GM11168 (cell line): ENCODE results near the gene OTUD1.
"Not testable (repeated sequence)": the region's sequence is repeated elsewhere in the genome, so short reads cannot be mapped to it uniquely, and the experiment has no call there.

Experiments used
- in situ Hi-C: fragments of 300-500 bp; cut with MboI; formaldehyde crosslinking; loops from one replicate; pipeline ENCODE4 v1.12.0; 2022; ENCODE audit warnings: low sequenced_read_pairs; ENCODE audit not compliant: unreplicated experiment

OTUD1 gene, protein sequence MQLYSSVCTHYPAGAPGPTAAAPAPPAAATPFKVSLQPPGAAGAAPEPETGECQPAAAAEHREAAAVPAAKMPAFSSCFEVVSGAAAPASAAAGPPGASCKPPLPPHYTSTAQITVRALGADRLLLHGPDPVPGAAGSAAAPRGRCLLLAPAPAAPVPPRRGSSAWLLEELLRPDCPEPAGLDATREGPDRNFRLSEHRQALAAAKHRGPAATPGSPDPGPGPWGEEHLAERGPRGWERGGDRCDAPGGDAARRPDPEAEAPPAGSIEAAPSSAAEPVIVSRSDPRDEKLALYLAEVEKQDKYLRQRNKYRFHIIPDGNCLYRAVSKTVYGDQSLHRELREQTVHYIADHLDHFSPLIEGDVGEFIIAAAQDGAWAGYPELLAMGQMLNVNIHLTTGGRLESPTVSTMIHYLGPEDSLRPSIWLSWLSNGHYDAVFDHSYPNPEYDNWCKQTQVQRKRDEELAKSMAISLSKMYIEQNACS

DNA sequence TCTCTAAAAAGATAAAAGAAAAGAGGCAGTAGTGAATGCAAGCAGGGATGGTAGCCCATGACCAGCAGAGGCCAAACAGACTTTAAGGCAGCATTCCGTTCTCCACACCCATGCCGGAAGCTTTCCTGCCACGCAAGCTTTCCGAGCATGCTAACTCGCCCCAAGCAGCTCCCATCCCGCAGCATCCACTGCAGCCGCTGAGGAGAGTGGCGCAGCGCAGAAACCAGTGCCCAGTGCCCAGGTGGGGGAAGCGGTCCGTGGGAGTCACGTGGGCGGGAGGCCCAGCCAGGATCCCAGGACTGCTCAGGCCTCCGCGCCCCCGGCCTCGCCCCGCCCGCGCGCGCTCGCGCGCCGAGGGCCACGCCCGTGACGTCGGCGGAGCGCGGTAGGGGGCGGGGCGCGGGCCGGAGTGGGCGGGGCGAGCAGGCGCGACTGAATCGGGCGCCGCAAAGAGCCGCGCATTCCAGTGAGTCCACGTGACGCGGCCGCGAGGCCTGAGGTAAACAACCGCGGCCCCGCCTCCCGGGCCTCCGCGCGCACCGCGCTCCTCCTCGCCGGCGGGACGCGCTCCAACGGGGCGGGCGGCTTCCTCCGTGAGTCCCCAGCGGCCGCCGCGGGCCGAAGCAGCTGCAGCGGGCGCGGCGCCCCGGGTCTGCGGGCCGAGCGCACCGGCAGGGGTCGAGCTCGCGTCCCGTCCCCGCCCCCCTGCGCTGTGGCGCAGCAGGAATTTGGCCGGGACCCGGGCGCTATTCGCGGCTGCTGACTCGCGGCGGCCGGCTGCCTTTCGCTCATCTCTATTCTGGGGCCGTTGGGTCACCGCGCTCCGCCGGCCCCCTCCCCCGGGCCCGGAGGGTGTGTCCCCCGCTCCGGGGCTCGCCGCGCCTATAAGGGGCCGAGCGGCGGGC, at the start of gene OTUD1:
Gene OTUD1 (plus strand): TSS at position 529 of the 905 bp plus-strand sequence. CDS start 383 bp downstream, outside the sequence.
- in situ Hi-C loops = no loop called here

DNA sequence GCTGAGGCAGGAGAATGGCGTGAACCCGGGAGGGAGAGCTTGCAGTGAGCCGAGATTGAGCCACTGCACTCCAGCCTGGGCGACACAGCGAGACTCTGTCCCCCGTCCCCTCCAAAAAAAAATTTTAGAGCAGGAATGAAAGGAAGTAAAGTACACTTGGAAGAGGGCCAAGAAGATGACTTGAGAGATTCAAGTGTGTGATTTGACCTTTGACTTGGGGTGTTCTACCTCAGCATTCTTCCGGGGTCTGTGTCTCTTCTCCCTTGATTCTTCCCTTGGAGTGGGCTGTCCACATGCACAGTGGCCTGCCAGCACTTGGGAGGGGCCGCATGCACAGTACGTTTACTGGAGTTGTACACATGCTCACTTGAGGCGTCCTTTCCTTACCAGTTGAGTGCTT, 48.5 kb upstream of the OTUD1 start:
- in situ Hi-C loops = not testable (repeated sequence)

DNA sequence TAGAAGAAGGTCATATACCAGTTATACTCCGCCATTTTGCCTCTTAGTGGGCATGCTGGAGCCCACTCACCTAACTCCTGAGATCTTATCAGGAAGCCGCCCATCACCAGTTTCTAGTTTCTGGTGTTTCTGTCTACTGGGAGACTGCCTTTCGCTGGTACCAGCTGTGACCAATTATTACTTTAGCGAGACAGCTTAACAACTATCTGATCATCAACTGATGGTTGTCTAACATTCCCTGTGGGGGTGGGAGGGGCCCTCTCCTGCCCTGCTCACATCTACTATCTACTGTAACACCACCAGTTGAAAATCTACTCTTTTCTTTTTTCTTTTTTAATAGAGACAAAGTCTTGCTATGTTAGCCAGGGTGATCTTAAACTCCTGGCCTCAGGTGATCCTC, 48.1 kb upstream of the OTUD1 start:
- in situ Hi-C loops = no loop called here

DNA sequence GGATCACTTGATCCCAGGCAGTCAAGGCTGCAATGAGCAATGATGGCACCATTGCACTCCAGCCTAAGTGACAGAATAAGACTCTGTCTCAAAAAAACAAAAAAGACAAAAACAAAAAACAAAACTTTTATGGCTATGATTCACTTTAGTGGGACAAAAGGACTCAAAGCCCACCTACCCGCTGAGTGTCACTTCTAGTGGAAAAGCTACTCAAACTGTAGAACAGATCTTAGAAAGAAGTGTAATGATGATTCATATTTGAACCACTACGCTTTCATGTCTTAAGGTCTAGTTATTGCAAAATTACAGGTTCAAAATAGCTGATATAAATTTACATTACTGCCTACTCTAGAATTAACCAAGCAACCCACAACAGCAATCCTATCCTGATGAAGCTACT, 47.1 kb upstream of the OTUD1 start:
- in situ Hi-C loops = no loop called here

DNA sequence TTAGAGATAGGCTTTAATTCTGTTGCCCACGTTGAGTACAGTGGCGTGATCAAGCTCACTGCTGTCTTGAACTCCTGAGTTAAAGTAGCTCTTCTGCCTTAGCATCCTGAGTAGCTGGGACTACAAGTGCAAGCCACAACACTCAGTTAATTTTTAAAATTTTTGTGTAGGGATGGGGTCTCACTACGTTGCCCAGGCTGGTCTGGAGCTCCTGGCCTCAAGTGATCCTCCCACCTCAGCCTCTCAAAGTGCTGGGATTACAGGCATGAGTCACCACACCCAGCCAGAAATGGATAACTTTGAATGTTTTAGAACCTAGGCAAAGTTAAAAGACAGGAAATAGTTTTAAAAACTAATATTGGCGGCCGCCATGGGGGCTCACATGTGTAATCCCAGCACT, 43.9 kb upstream of the OTUD1 start:
- in situ Hi-C loops = no loop called here

DNA sequence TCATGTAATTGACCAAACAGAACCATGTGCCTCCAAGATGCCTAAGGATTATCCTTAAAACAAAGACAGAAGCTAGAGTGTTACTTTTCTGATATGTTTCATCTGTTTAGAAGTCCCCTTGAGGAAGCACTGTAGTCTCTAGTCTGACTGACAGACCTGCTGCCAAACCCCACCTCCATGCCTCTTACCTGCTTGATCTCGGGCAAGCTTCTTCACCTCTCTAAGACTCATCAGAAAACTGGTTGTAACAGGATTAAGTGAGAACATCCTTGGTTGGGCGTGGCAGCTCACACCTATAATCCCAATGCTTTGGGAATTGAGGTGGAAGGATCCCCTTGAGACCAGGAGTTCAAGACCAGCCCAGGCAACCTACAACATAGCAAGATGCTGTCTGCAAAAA, 42.2 kb upstream of the OTUD1 start:
- in situ Hi-C loops = no loop called here

DNA sequence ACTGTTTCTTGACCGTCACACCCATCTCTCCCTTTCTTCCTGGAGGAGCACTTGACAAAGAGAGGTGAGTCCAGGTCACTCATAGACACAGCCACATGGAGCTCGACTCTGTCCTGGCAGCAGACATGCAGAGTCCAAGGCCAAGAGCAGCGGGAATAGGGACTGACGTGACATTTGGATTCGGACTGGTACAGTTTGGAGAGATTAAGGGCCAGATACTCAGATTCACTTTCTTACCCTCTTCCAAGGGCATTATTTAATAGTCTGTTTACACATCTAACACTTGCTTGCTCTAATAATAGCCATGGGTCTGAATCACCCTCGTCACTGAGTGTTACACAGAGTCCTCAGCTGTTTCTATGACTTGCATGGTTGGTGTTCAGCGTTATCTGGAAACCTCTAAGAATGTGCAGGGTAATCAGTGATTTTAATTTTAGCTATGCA, 39.2 kb upstream of the OTUD1 start:
- in situ Hi-C loops = no loop called here

DNA sequence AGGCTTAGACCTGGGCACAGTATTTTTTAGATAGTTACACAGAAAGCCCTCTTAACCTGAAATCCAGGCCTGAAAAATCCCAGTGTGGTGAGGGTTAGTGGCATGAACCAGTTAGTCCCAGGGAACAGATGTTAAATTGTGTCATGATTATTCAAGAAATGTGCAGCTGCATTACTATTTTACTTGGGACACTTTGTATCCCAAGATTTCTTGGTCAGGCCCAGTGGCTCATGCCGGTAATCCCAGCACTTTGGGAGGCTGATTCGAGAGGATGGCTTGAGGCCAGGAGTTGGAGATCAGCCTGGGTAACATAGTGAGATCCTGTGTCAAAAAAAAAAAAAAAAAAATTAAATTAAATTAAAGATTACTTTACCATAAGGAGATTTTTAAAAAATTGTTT, 36.0 kb upstream of the OTUD1 start:
- in situ Hi-C loops = no loop called here

DNA sequence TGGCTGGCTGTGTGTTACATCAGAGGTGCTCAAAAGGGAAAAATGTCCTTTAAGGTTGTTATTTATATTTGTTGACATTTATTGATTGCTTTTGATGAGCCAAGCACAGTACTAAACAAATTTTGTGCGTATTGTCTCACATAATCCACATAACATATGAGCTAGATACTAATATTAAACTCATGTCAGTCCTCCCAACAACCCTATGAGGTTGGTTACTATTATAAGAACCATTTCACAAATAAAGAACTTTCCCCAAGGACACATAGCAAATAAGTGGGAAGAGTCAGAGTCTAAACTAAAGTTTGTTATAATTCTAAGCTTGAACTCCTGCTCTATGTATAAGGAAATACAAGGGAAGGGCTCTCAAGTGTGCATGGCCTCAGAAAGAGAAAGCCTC, 35.6 kb upstream of the OTUD1 start:
- in situ Hi-C loops = no loop called here

DNA sequence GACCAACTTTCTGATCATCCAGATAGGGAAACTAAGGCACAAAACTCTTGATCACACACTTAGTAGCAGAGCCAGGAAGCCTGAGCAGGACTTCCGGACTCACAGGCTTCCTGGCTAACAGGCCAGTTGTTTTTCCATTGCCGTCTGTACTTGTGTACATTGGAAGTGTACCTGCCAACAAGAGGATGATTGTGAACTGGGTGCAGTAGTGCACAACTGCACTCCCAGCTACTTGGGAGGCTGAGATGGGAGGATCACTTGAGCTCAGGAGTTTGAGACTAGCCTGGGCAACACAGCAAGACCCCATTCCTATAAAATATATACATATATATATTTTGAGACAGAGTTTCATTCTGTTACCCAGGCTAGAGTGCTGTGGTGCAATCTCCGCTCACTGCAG, 35.2 kb upstream of the OTUD1 start:
- in situ Hi-C loops = no loop called here

DNA sequence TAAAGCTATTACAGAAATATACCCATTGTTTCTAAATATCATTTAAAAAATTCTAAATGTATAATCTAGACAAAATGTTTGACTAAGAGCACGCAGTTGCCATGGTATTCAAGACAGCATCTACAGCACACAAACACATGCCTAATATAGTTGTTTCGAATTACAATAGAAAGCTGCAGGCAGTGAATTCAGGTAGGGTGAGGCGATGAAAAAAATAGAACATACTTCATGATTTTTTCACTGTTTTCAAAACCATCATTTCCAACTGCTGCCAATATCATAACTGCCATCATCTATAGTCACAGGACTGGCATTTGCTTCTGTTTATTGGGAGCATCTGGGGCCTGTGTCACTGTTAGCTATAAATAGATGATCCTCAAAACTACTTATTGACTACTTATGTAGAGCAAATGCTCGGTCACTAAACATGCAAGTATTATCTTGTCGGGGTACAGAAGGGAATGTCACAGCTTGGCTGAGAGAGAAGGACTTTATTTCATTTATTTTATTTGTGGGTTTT, 34.4 kb upstream of the OTUD1 start:
- in situ Hi-C loops = no loop called here

DNA sequence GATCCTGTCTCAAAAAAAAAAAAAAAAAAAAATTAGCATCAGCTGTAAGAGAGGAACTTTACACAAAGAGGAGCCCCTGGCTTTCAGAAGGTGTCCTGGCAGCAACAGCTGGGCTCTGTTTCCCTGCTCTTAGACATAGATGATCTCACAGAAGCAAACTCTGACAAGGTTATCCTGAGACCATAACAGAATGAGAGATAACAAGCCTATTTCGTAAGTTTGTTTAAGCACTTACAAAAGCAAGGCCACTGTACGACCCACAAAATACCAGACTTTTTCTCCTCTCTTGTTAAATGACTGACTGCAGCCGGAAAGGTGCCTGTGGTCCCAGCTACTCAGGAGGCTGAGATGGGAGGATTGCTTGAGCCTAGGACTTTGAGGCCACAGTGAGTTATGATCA, 33.3 kb upstream of the OTUD1 start:
- in situ Hi-C loops = no loop called here

DNA sequence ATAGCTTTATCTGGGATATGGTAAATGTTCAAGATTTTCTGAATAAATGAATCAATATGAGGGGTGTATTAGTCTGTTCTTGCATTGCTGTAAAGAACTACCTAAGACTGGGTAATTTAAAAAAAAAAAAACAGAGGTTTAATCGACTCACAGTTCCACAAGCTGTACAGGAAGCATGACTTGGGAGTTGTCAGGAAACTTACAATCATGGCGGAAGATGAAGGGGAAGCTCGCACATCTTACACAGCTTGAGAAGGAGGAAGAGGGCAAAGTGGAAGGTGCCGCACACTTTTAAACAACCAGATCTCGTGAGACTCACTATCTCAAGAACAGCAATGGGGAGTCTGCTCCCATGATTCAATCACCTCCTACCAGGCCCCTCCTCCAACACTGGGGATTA, 32.5 kb upstream of the OTUD1 start:
- in situ Hi-C loops = no loop called here

DNA sequence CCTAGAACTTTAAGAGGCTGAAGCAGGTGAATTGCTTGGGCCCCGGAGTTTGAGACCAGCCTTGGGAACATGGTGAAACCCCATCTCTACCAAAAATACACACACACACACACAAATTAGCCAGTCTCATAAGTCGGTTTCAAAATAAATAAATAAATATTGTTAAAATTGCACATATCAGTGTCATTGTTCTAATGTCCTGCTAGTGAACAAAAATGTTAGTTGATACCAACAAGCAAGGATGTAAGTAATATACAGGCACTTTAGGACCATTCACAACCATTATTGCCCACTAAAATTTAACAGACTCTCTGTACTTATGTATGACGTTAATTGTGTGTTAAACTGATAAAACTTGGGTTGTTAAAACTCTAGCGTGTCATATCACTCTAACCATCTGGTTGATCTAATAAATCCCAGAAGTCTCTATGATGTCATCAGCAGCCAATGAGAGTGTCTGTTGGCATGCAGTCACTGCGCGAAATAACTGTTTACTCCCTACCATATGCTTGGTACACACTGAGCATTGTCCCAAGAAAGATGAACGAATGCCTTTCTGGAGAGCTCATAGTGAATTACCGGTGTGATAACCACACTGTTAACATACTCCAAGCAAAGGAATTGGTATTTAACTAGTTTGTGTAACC, 30.4 kb upstream of the OTUD1 start:
- in situ Hi-C loops = no loop called here

DNA sequence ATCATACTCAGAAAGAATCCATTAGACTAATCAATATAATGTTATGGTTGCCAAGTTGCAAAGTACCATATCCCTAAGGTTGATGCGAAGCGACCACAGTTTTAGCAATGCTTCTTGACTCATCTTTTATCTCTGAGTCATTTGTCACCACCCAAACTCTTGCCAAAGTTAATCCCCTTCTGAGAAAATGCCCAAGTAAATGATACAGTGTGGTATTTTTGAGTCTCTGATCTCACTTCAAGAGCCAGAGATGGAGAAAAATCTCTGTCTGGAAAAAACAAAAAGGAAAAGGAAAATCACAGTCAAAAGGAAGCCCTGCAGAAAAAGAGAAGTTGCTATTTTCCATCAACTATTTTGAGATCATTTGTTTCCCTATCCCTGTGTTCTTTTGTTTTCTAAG, 26.7 kb upstream of the OTUD1 start:
- in situ Hi-C loops = no loop called here

DNA sequence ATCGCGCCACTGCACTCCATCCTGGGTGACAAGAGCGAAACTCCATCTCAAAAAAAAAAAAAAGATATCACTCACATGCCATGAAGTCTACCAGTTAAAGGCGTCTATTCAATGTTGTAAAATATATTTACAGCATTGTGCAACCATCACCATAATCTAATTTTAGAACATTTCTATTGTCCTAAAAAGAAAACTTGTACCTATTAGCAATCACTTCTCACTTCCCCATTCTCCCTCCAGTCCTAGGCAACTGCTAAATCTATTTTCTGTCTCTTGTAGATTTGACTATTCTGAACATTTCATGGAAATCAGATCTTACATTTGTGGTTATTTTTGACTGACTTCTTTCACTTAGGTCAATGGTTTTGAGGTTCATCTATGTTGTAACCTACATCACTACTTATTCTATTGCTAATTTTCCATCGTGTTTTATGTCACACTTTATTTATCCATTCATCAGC, 25.2 kb upstream of the OTUD1 start:
- in situ Hi-C loops = no loop called here

DNA sequence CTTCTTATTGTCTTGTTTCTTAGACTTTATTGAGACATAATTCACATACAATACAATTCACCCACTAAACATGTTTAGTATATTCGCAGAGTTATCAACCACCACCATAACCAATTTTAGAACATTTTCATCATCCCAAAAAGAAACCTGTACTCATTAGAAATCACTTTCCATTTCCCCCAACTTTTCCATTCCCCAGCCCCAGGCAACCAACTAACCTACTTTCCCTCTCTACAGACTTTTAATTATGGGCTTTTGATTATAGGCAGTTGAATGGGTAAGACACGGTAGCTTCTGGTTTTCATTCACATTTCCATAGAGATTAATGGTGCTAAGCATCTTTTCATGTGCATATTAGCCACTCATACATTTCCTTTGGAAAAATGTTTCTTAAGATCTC, 24.2 kb upstream of the OTUD1 start:
- in situ Hi-C loops = no loop called here

DNA sequence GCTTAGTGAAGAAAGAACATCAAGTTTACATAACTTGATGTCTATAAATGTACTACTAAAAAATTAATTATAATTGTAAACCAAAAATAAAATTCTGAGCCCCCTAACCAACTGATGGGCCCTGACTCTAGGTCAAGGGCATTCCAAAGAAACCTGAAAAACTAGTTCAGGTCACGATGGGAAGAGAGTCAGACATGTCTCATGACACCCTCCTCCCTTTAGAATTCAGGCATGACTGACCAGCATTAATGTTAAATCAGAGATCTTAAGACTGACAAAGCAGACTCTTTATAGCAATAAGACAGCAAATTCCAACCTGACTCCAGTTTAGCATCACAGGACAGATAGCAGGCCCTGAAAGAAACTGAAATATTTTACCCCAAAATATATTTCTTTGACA, 21.6 kb upstream of the OTUD1 start:
- in situ Hi-C loops = no loop called here

DNA sequence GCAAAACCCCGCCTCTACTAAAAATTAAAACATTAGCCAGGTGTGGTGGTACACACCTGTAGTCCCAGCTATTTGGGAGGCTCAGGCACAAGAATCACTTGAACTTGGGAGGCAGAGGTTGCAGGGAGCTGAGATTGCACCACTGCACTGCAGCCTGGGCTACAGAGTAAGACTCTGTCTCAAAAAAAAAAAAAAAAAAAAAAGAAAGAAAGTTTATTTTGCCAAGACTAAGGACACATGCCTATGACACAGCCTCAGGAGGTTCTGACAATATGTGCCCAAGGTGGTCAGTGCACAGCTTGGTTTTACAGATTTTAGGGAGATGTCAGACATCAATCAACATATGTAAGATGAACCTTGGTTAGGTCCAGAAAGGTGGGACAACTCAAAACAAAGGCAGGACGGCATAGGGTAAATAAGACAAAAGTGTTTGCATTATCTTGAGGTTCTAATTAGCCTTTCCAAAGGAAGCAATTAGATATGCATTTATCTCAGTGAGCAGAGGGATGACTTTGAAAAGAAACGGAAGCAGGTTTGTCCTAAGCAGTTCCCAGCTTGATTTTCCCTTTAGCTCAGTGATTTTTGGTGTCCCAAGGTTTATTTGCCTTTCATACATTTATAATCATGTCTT, 20.7 kb upstream of the OTUD1 start:
- in situ Hi-C loops = no loop called here

DNA sequence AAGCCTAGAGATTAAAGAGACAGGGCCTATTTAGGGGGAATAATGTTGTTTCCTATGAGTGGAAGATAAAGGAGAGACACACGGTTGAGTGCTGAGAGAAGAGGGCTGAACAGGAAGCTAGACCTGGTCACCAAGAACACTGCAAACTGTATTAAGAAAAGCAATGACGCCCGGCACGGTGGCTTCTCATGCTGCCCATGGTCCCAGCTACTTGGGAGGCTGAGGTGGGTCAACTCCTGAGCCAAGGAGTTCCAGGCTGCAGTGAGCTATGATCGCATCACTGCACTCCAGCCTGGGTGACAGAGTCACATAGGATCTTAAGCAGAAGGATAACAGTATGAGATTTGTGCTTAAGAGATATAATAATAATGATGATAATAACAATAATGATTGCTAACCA, 19.7 kb upstream of the OTUD1 start:
- in situ Hi-C loops = no loop called here
